Measurements from ENCODE around the gene SIGLEC7. TPM values are rescaled to one million over a fixed set of nuclear protein-coding genes. Genes with fewer than 3 reads are reported as not detected.
"Not testable (repeated sequence)": the region's sequence is repeated elsewhere in the genome, so short reads cannot be mapped to it uniquely, and the experiment has no call there.

The SIGLEC7 gene
- total RNA-seq, 2 donors from 2014 or later: not detected

GRCh38 chr19:51141181-51141580 lies 920 bp upstream of the SIGLEC7 start:
- TF ChIP-seq CTCF (IDR thresholded peaks at IDR 0.05) (no peak), POLR2A (IDR thresholded peaks at IDR 0.05) (no peak)
- ATAC-seq (no peak), DNase-seq (no peak)
- Histone ChIP-seq H3K27me3 (no peaks in the 10 kb centered on the region), H3K4me1 (no peaks in the 10 kb centered on the region), H3K27ac (no peak overlapping the region), H3K4me3 (no peak overlapping the region), H3K9me3 (no peaks in the 10 kb centered on the region), H3K36me3 (replicated peaks in 1 of 2; ENCODE audit: insufficient read depth in 1 of 2, low read depth in 2 of 2) (no peaks in the 10 kb centered on the region)
- intact Hi-C loops (cut with DNase I): no loop called here
- WGBS, 2 donors: 49 to 54% methylated on average over 6 of the region's 6 CpGs

- H3K27me3 ChIP-seq; intact Hi-C loops (cut with DNase I); H3K36me3 ChIP-seq (replicated peaks in 1 of 2; ENCODE audit: insufficient read depth in 1 of 2, low read depth in 2 of 2); H3K4me3 ChIP-seq; H3K9me3 ChIP-seq; DNase-seq; H3K4me1 ChIP-seq; ATAC-seq: not testable (repeated sequence)
- H3K27ac ChIP-seq: peak overlapping the region in 1 of 4 donors; percentile 63
- 52% methylated on average over 8 to 12 of the region's 15 CpGs for WGBS, 2 donors
Observed at GRCh38 chr19:51142809-51143475, 841 bp downstream of the SIGLEC7 start.

- WGBS, 2 donors: 52 to 57% methylated on average over 3 to 5 of the region's 5 CpGs
- ATAC-seq (no peak), DNase-seq (no peak)
- no peak overlapping the region for H3K27ac ChIP-seq
- H3K4me1 ChIP-seq: no peaks in the 10 kb centered on the region
- H3K9me3 ChIP-seq: no peaks in the 10 kb centered on the region
- H3K36me3 ChIP-seq (replicated peaks in 1 of 2; ENCODE audit: insufficient read depth in 1 of 2, low read depth in 2 of 2): no peaks in the 10 kb centered on the region
- no peak overlapping the region for H3K4me3 ChIP-seq
- no peaks in the 10 kb centered on the region for H3K27me3 ChIP-seq
- intact Hi-C loops (cut with DNase I): no loop called here
- no peak for TF ChIP-seq POLR2A (IDR thresholded peaks at IDR 0.05)
- no peak for TF ChIP-seq CTCF (IDR thresholded peaks at IDR 0.05)
Observed at GRCh38 chr19:51143486-51143885, 1.4 kb downstream of the SIGLEC7 start.

- TF ChIP-seq POLR2A (IDR thresholded peaks at IDR 0.05): no peak
- TF ChIP-seq CTCF (IDR thresholded peaks at IDR 0.05): no peak
- Histone ChIP-seq H3K27me3 (no peaks in the 10 kb centered on the region), H3K36me3 (replicated peaks in 1 of 2; ENCODE audit: insufficient read depth in 1 of 2, low read depth in 2 of 2) (no peaks in the 10 kb centered on the region), H3K9me3 (no peaks in the 10 kb centered on the region), H3K4me1 (no peaks in the 10 kb centered on the region), H3K4me3 (no peak overlapping the region), H3K27ac (no peak overlapping the region)
- no peak for DNase-seq
- intact Hi-C loops (cut with DNase I): no loop called here
- no peak for ATAC-seq
- WGBS, 2 donors: 53 to 74% methylated on average over 9 to 10 of the region's 11 CpGs
Observed at GRCh38 chr19:51144482-51145045, 2.5 kb downstream of the SIGLEC7 start.

- 43 to 55% methylated on average over 2 to 3 of the region's 4 CpGs for WGBS, 2 donors
- Histone ChIP-seq H3K27me3 (no peaks in the 10 kb centered on the region), H3K36me3 (replicated peaks in 1 of 2; ENCODE audit: insufficient read depth in 1 of 2, low read depth in 2 of 2) (no peaks in the 10 kb centered on the region), H3K4me3 (no peak overlapping the region), H3K27ac (no peak overlapping the region), H3K4me1 (no peaks in the 10 kb centered on the region), H3K9me3 (no peaks in the 10 kb centered on the region)
- TF ChIP-seq POLR2A (IDR thresholded peaks at IDR 0.05) (no peak), CTCF (IDR thresholded peaks at IDR 0.05) (no peak)
- DNase-seq (no peak), ATAC-seq (no peak)
- intact Hi-C loops (cut with DNase I): no loop called here
Observed at GRCh38 chr19:51145916-51146493, 3.9 kb downstream of the SIGLEC7 start.
